NT2/D1 (cell line): ENCODE results near the gene CDS1.

Source experiments
- YY1 ChIP-seq: IDR thresholded peaks from 2 replicates; pipeline ENCODE4 v1.6.1; 2011; ENCODE audit not compliant: insufficient read length, insufficient read depth
- ZNF274 ChIP-seq: IDR thresholded peaks from 2 replicates; pipeline ENCODE4 v1.6.1; 2011; ENCODE audit warnings: mild to moderate bottlenecking, low read depth, low read length

DNA sequence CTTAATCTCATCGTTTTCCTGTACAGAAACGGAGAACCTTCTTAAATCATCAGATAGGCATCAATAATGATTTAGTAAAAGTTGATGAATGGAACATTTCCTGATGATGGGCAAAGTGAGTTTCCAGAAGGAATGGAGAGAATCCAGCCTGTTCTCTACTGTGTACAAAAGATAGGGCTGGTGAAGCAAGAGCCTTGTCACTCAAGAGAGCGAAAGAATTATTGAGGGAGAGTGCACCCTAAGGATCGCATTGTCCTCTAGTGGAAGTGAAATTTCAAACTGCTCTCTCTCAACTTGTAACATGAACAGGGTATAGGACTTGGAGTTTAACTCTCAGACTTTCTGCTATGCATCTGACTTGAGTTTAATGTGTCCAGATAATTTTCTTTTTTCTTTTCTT is 69.6 kb downstream of the CDS1 start:
- TF ChIP-seq YY1 (no peak), ZNF274 (no peak)
